NCI-H2196 (cell line): ENCODE results near the gene ZNF516.

Experiments used
- DNase-seq: peaks from one replicate; lab custom pipeline; 2025; ENCODE audit not compliant: unreplicated experiment; lab: John Stamatoyannopoulos, UW

The ZNF516 gene

GRCh38 chr18:76387608-76388007 lies 107.4 kb downstream of the ZNF516 start:
- DNase-seq = no peak

GRCh38 chr18:76386886-76387285 lies 108.2 kb downstream of the ZNF516 start:
- no peak for DNase-seq

- DNase-seq = no peak
Observed at GRCh38 chr18:76386071-76386470, 109.0 kb downstream of the ZNF516 start.

- DNase-seq = no peak
Observed at GRCh38 chr18:76385681-76385975, 109.4 kb downstream of the ZNF516 start.

- DNase-seq = no peak
Observed at GRCh38 chr18:76384861-76385680, 110.0 kb downstream of the ZNF516 start.

GRCh38 chr18:76384114-76384790 lies 110.8 kb downstream of the ZNF516 start:
- DNase-seq = no peak

- DNase-seq = no peak
Observed at GRCh38 chr18:76383636-76384035, 111.4 kb downstream of the ZNF516 start.

GRCh38 chr18:76382275-76382674 lies 112.8 kb downstream of the ZNF516 start:
- no peak for DNase-seq

GRCh38 chr18:76380791-76381405 lies 114.1 kb downstream of the ZNF516 start:
- no peak for DNase-seq

- DNase-seq = no peak
Observed at GRCh38 chr18:76380127-76380729, 114.8 kb downstream of the ZNF516 start.

GRCh38 chr18:76379226-76380126 lies 115.6 kb downstream of the ZNF516 start:
- DNase-seq = no peak

GRCh38 chr18:76378526-76379215 lies 116.4 kb downstream of the ZNF516 start:
- DNase-seq = no peak

GRCh38 chr18:76377359-76377756 lies 117.7 kb downstream of the ZNF516 start:
- DNase-seq = no peak

- DNase-seq = no peak
Observed at GRCh38 chr18:76376668-76377358, 118.2 kb downstream of the ZNF516 start.

- no peak for DNase-seq
Observed at GRCh38 chr18:76376225-76376624, 118.8 kb downstream of the ZNF516 start.

- no peak for DNase-seq
Observed at GRCh38 chr18:76374330-76375281, 120.4 kb downstream of the ZNF516 start.

GRCh38 chr18:76373297-76373696 lies 121.7 kb downstream of the ZNF516 start:
- DNase-seq = no peak
